Naive thymus-derived CD4-positive, alpha-beta T cell (primary cell): ENCODE data around the gene PRODH. TPM values are rescaled to one million over a fixed set of nuclear protein-coding genes. Genes with fewer than 3 reads are reported as not detected.
"Not testable (repeated sequence)": the region's sequence is repeated elsewhere in the genome, so short reads cannot be mapped to it uniquely, and the experiment has no call there.

ENCODE experiments used
- ATAC-seq: fragments of 150-1000 bp; cut with Tn5 transposase; 2 replicates; pipeline ENCODE4 v1.10.0; 2021; ENCODE audit warnings: mild to moderate bottlenecking, moderate library complexity
- CTCF ChIA-PET: fragments of 350-600 bp; sonication (Branson Sonifier 250); formaldehyde crosslinking; loops from one replicate; lab custom pipeline; 2021; ENCODE audit warnings: antibody characterized with exemption; lab: Charles Lee
- POLR2A ChIA-PET: fragments of 350-600 bp; sonication (Branson Sonifier 250); formaldehyde crosslinking; loops from one replicate; lab custom pipeline; 2021; ENCODE audit warnings: antibody characterized with exemption, inconsistent platforms; lab: Charles Lee
- DNase-seq, 9 donors: peaks; one replicate each; pipeline versions ENCODE4 v3.0.0 to v3.0.0-alpha.2; 2020 to 2022; ENCODE audit warnings: mixed read lengths in 1 of 9
- H3K27ac ChIP-seq: one replicate; pipeline ENCODE4 v1.7.0; 2013; ENCODE audit warnings: mild to moderate bottlenecking, low read depth, low read length, moderate library complexity
- H3K27me3 ChIP-seq, 2 donors: one replicate each; pipeline ENCODE4 v1.7.0; 2013; ENCODE audit warnings: low read length in 2 of 2, mild to moderate bottlenecking in 2 of 2, moderate library complexity in 2 of 2; ENCODE audit not compliant: control insufficient read depth in 2 of 2, insufficient read depth in 2 of 2
- H3K36me3 ChIP-seq, 3 experiments: 1 replicate in 2 of 3; 2 replicates in 1 of 3; pipeline ENCODE4 v1.7.0; 2013; ENCODE audit warnings: low read length in 3 of 3, mild to moderate bottlenecking in 3 of 3, moderate library complexity in 1 of 3; ENCODE audit not compliant: insufficient read depth in 3 of 3, control insufficient read depth in 2 of 3
- H3K4me1 ChIP-seq, 2 donors: one replicate each; pipeline ENCODE4 v1.7.0; 2013; ENCODE audit warnings: low read length in 2 of 2, mild to moderate bottlenecking in 2 of 2, moderate library complexity in 1 of 2; ENCODE audit not compliant: control insufficient read depth in 2 of 2, insufficient read depth in 2 of 2
- H3K4me3 ChIP-seq: 2 replicates; pipeline ENCODE4 v1.7.0; 2013; ENCODE audit warnings: mild to moderate bottlenecking, low read length
- H3K9me3 ChIP-seq, 3 experiments: 1 replicate in 2 of 3; 2 replicates in 1 of 3; pipeline ENCODE4 v1.7.0; 2013; ENCODE audit warnings: low read length in 3 of 3; ENCODE audit not compliant: control insufficient read depth in 2 of 3
- H3K27ac Mint-ChIP-seq, 9 donors: one replicate each; pipeline ENCODE4 v1.8.0; 2020 to 2022; ENCODE audit warnings: mixed read lengths in 9 of 9, mild to moderate bottlenecking in 8 of 9, moderate library complexity in 5 of 9, inconsistent platforms in 2 of 9
- H3K27me3 Mint-ChIP-seq, 5 donors: one replicate each; pipeline ENCODE4 v1.8.0; 2021 to 2022; ENCODE audit warnings: mixed read lengths in 5 of 5, mild to moderate bottlenecking in 1 of 5
- H3K36me3 Mint-ChIP-seq, 5 donors: one replicate each; pipeline ENCODE4 v1.8.0; 2020 to 2022; ENCODE audit warnings: mixed read lengths in 5 of 5, mild to moderate bottlenecking in 3 of 5, inconsistent platforms in 1 of 5
- H3K4me1 Mint-ChIP-seq, 7 donors: one replicate each; pipeline ENCODE4 v1.8.0; 2020 to 2022; ENCODE audit warnings: mixed read lengths in 7 of 7, mild to moderate bottlenecking in 3 of 7, inconsistent platforms in 1 of 7
- H3K4me3 Mint-ChIP-seq, 10 donors: one replicate each; pipeline ENCODE4 v1.8.0; 2020 to 2022; ENCODE audit warnings: mild to moderate bottlenecking in 10 of 10, mixed read lengths in 10 of 10, moderate library complexity in 6 of 10, inconsistent platforms in 2 of 10
- H3K9me3 Mint-ChIP-seq, 11 donors: one replicate each; pipeline ENCODE4 v1.8.0; 2020 to 2022; ENCODE audit warnings: mixed read lengths in 11 of 11, mild to moderate bottlenecking in 4 of 11, inconsistent platforms in 1 of 11, moderate library complexity in 1 of 11
- intact Hi-C, 2 donors: fragments of 100-400 bp; cut with micrococcal nuclease; formaldehyde crosslinking; loops; one replicate each; pipeline ENCODE4 v1.15.1; 2023
- polyA plus RNA-seq, 2 donors: library from polyadenylated mRNA; unstranded; fragments of 300-500 nt; fragmentation: Illumina TruSeq; gene quantifications; one replicate each; pipeline ENCODE4 v1.2.3, GENCODE V29; 2021
- total RNA-seq, 6 experiments: library from RNA in 5 of 6; stranded (reverse) in 5 of 6; gene quantifications; 1 replicate in 5 of 6; 2 replicates in 1 of 6; pipeline ENCODE4 v1.2.3 and lab custom pipeline; 2021 to 2026

Gene PRODH
- total and polyA plus RNA-seq, 7 experiments from 2014 or later, result 0.04 to 0.51 (median 0.24) TPM; not detected in 2

DNA sequence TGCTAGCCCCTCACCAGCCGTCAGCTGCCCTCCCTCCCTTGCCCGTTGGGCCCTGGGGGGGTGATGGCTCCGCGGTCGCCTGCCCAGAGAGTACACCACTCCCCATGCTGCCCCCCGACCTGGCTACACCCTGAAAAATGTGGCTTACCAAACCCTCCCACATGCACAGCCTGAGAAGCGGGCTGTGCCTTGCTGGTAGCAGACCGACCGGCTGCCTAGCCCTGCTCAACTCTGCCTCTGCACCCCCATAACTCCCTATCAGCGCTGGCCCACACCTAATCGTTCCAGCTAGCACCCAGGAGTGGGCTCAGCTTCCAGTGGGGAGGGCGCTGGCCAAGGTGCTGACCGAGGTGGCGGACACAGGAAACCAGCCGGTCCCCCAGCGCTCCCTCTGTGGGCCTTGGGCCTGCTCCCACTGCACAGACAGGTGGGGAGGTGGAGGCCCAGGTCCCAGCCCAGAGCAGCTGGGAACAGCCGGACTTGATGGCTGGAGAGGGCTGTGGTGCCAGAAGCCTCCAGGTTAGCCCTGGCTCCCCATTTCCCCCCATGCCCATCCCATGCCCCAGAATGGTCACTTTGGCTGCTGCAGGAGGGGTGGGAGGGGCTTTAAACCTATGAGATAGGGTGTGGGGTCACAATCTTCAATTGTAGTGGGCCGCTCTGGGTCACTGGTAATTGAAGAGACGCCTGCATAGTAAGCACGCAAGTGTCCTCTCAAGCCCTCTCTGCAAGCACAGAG lies 32.1 kb upstream of the PRODH start:
- peaks cover 0 to 4% of the 10 kb centered on the region in 2 donors for H3K27me3 ChIP-seq
- no peaks in the 10 kb centered on the region for H3K9me3 Mint-ChIP-seq
- H3K4me3 ChIP-seq, result no peak overlapping the region
- POLR2A ChIA-PET, result no interaction called here
- no peaks in the 10 kb centered on the region for H3K9me3 ChIP-seq
- peak overlapping the region in 1 of 10 donors; percentile 7 for H3K4me3 Mint-ChIP-seq
- no peak overlapping the region for H3K27ac ChIP-seq
- intact Hi-C loops, result no loop called here
- DNase-seq, result peak in 1 of 9 donors; percentile 32
- H3K36me3 Mint-ChIP-seq, result no peaks in the 10 kb centered on the region
- H3K27ac Mint-ChIP-seq, result no peak overlapping the region
- CTCF ChIA-PET, result no interaction called here
- no peaks in the 10 kb centered on the region for H3K36me3 ChIP-seq
- no peaks in the 10 kb centered on the region for H3K4me1 ChIP-seq
- H3K4me1 Mint-ChIP-seq, result peaks cover 0 to 5% (median 0%) of the 10 kb centered on the region in 7 donors
- peaks cover 0 to 14% (median 6%) of the 10 kb centered on the region in 5 donors for H3K27me3 Mint-ChIP-seq
- ATAC-seq, result no peak

DNA sequence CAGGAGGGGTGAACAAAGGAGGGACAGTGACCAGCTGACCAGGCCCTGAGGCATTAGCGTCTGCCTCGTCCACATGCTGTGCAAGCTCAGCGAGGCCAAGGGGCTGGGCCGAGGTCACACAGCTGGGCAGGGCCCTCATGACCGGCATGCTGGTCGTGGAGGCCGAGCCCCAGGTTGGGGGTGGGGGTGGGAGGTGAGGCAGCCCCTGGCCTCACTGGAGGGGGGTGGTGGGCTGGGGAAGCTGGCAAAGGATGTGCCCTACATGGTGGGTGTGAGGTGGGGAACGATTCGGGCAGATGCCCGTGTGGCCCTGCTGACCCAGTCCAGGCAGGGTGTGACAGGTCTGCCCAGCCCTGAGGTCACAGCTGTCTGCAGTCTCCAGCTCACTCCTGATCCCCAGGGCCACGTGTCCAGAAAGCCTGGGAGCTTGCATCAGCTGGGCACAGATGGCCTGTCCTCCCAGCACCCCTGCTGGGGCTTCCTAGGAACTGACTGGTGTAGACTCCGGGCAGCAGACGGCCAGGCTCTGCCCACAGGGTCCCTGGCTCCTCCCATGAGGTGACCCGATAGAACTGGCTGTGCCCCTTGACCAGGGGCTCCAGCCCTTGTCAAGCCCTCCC lies 31.4 kb upstream of the PRODH start:
- POLR2A ChIA-PET, H3K4me3 ChIP-seq, H3K27me3 ChIP-seq, H3K4me3 Mint-ChIP-seq, ATAC-seq, CTCF ChIA-PET, H3K27ac ChIP-seq, H3K36me3 Mint-ChIP-seq, H3K36me3 ChIP-seq, H3K27ac Mint-ChIP-seq, H3K4me1 ChIP-seq, H3K4me1 Mint-ChIP-seq, H3K9me3 Mint-ChIP-seq, intact Hi-C loops, H3K9me3 ChIP-seq, DNase-seq: not testable (repeated sequence)
- peaks cover 0 to 14% (median 6%) of the 10 kb centered on the region in 5 donors for H3K27me3 Mint-ChIP-seq

DNA sequence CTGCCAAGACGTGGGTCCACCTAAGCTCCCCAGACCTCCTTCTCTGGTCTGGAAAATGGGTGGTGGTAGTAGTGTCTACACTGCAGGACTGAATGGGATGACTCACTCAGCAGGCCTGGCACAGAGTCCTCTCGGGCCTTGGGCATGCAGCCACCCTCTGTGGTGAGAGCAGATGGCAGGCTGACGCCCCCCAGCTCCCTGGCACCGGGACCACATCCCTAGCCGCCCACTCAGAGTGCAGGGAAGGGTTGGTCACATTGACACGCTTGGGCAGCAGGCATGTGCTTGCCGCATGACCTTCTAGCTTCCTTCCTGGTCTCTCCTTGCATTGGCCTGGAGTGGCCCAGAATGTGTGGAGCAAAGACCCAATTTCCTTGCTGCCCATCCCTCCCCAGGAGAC lies 30.7 kb upstream of the PRODH start:
- H3K4me3 Mint-ChIP-seq, result no peak overlapping the region
- no peak overlapping the region for H3K27ac Mint-ChIP-seq
- POLR2A ChIA-PET, result no interaction called here
- no peaks in the 10 kb centered on the region for H3K36me3 Mint-ChIP-seq
- H3K27ac ChIP-seq, result no peak overlapping the region
- H3K4me1 ChIP-seq, result no peaks in the 10 kb centered on the region
- intact Hi-C loops, result no loop called here
- ATAC-seq (no peak), DNase-seq (no peak)
- H3K9me3 ChIP-seq, result no peaks in the 10 kb centered on the region
- CTCF ChIA-PET, result no interaction called here
- H3K9me3 Mint-ChIP-seq, result no peaks in the 10 kb centered on the region
- H3K27me3 ChIP-seq, result peaks cover 0 to 4% of the 10 kb centered on the region in 2 donors
- H3K27me3 Mint-ChIP-seq, result peaks cover 0 to 13% (median 6%) of the 10 kb centered on the region in 5 donors
- no peaks in the 10 kb centered on the region for H3K36me3 ChIP-seq
- H3K4me3 ChIP-seq, result no peak overlapping the region
- peaks cover 0 to 3% (median 0%) of the 10 kb centered on the region in 7 donors for H3K4me1 Mint-ChIP-seq

DNA sequence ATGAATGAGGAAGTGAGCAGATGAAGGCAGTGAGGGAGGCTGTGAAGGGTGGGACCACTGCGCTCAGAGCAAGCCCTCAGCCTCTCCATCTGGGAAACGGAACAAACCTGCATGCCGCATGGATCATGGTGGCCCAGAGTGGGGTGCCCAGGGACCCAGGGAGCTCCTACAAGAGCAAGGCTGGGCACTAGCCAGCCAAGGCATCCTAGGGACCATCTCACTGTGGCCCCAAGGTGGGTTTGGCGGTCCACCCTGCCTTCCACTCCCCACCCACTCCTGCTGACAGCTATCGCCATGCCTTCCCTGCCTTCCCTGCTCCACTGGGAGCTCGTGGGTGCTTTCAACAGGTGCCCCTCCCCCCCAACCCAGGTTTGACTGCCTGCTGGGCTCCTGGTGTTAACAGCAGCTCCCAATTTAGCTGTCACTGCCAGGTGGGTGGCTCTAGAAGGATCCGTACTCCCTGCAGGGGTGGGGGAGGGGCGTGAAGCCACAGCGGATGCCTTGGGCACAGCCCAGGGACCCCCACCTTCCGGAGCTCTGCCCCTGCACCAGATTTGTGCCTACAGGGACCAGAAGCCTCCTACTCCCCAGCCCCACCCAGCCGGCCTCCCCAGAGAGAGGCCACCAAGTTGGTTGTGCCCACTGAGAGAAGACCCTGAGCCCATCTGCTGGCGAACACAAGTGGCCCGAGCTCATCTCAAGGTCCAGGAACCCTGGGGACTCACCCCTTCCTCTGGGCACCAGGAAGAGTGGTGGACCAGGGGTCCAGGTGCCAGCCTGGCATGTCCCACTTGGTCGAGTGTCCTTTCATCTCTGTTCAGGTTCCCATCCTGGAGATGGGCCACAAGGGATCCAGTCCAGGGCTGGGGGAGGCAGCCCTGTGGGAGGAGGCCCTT lies 29.7 kb upstream of the PRODH start:
- Histone ChIP-seq H3K4me3 (no peak overlapping the region), H3K27ac (no peak overlapping the region), H3K27me3 (peaks cover 0 to 2% of the 10 kb centered on the region in 2 donors), H3K4me1 (no peaks in the 10 kb centered on the region), H3K36me3 (no peaks in the 10 kb centered on the region), H3K9me3 (no peaks in the 10 kb centered on the region)
- Mint-ChIP-seq H3K4me1 (no peaks in the 10 kb centered on the region), H3K4me3 (no peak overlapping the region), H3K36me3 (no peaks in the 10 kb centered on the region), H3K27ac (no peak overlapping the region), H3K27me3 (peaks cover 0 to 11% (median 6%) of the 10 kb centered on the region in 5 donors), H3K9me3 (no peaks in the 10 kb centered on the region)
- intact Hi-C loops, result no loop called here
- no peak for ATAC-seq
- DNase-seq, result no peak
- POLR2A ChIA-PET, result no interaction called here
- CTCF ChIA-PET, result no interaction called here

DNA sequence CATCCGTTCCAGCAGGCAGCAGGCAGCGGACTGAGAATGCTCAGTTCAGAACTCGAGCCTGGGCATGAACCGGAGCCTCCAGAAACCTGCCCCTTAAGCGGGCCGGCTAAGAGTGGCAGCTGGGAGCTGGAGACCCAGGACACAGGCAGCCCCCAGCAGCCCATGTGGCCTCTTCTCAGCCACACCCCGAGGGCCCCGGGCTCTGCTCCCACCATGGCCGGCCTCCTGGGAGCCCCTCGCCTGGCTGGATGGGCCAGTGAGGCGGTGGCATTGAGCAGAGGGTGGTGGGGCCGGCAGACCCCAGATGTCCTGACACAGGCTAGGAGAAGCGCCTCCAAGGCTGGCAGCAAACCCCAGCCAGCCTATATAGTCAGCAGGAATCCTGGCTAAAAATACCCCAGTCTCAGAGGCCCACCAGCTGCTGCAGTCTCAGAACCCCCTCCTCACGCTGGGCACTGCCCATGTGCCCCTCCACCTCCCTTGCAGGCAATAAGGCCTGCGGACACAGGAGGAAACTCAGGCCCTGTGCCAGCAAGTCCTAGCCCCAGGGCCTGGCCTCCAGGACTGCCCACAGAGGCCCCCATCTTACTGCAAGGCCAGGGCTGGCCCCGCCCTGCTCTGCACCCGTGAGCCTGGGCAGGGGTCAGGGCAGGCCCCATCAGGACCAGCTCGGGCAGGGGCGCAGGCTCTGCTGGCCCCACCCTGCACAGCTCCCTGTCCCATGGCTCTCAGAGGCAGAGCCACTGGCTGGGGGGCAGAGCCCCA lies 28.6 kb upstream of the PRODH start:
- intact Hi-C loops, H3K4me3 Mint-ChIP-seq, DNase-seq, H3K9me3 Mint-ChIP-seq, CTCF ChIA-PET, H3K36me3 Mint-ChIP-seq, ATAC-seq, H3K27ac Mint-ChIP-seq, POLR2A ChIA-PET, H3K36me3 ChIP-seq, H3K4me1 ChIP-seq, H3K27ac ChIP-seq, H3K4me1 Mint-ChIP-seq, H3K9me3 ChIP-seq, H3K27me3 Mint-ChIP-seq, H3K4me3 ChIP-seq, H3K27me3 ChIP-seq: not testable (repeated sequence)

DNA sequence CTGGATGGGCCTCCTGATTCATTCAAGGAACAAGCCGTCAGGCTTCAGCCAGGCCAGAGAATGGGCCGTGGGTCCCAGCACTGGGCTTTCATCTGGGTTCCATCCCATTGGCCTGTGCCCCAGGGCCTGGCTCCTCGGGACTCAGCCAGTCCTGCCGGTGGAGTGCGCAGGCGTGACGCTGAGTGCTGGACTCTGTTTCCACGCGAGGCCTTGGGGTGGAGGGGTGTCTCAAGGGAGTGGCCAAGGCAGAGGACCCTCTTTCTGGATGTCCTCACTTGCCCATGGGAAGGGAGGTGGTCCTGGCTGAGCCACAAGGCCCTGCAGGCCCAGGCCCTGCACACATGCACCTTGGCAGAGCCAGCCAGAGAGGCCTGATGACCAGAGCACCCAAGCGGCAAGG lies 28.0 kb upstream of the PRODH start:
- H3K27me3 ChIP-seq, H3K36me3 Mint-ChIP-seq, H3K9me3 ChIP-seq, H3K36me3 ChIP-seq, intact Hi-C loops, H3K9me3 Mint-ChIP-seq, H3K27ac ChIP-seq, H3K4me3 ChIP-seq, H3K4me1 Mint-ChIP-seq, DNase-seq, H3K27me3 Mint-ChIP-seq, CTCF ChIA-PET, H3K4me1 ChIP-seq, H3K4me3 Mint-ChIP-seq, H3K27ac Mint-ChIP-seq, ATAC-seq, POLR2A ChIA-PET: not testable (repeated sequence)
